AG10803 (cell line): Measurements from ENCODE around the gene RABGAP1L.

Source experiments
- DNase-seq: peaks from one replicate; pipeline ENCODE4 v3.0.0; 2010; ENCODE audit warnings: low read depth
- H3K4me3 ChIP-seq: 2 replicates; pipeline ENCODE4 v1.5.1; 2011; ENCODE audit warnings: mild to moderate bottlenecking, low read length, control low read depth
- CTCF ChIP-seq: conservative IDR thresholded peaks from 2 replicates; pipeline ENCODE4 v1.5.1; 2011; ENCODE audit warnings: mild to moderate bottlenecking, low read length, control low read depth, inconsistent platforms

Gene RABGAP1L

DNA sequence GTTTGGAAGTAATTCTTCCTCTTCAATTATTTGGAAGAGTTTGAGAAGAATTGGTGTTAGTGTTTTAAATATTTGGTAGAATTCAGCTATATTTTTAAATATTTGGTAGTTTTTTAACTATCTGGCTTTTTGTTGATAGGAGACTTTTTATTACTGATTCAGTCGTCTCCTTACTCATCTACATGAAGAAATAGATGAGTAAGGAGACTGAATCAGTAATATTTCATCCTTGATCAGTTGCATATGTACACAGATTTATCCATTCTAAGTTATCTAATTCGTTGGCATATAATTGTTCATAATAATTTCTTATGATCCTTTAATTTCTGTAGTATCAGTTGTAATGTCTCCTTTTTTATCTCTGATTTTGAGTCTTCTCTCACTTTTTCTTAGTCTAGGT, 512.5 kb downstream of the RABGAP1L start:
- no peak overlapping the region for H3K4me3 ChIP-seq
- TF ChIP-seq CTCF = no peak
- DNase-seq = no peak

- no peak for DNase-seq
- H3K4me3 ChIP-seq = no peak overlapping the region
- TF ChIP-seq CTCF = no peak
Measured at GRCh38 chr1:174676856-174677255, 517.5 kb downstream of the RABGAP1L start.

- no peak overlapping the region for H3K4me3 ChIP-seq
- no peak for TF ChIP-seq CTCF
- no peak for DNase-seq
Measured at GRCh38 chr1:174678657-174679056, 519.3 kb downstream of the RABGAP1L start.

- TF ChIP-seq CTCF = no peak
- DNase-seq = no peak
Measured at GRCh38 chr1:174680101-174680500, 520.8 kb downstream of the RABGAP1L start.

DNA sequence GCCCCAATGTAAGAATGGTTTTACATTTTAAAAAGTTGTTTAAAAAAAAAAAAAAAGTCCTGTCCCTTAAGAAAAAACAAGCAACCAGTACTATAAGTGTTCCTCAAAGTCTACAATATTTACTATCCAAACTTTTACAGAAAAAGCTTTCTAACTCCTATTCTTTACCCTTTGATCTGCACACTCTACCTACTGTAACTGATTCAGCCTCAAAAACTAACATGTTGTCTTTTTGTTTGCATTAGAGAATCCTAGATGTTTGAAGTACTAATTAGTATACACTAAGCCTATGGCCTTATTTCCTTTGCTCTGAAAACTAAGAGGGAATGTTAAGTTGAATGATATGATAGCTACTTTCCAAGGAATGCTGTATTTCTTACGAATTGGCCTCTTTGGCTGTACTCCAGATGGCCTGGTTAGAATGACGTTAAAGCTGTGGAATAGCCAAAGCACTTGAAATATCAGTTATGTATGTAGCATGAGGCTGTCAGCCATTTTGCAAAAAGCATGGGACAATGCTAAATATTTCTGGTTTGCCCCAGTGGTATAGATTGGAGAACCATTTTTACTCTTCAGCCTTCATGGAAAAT, 523.2 kb downstream of the RABGAP1L start:
- DNase-seq = peak; percentile 62
- TF ChIP-seq CTCF = no peak
- no peak overlapping the region for H3K4me3 ChIP-seq

More at GRCh38 chr1:174680101-174680500, 520.8 kb downstream of the RABGAP1L start:
- H3K4me3 ChIP-seq = no peak overlapping the region

- no peak for TF ChIP-seq CTCF
- H3K4me3 ChIP-seq = no peak overlapping the region
- no peak for DNase-seq
Measured at GRCh38 chr1:174686213-174686612, 526.9 kb downstream of the RABGAP1L start.

DNA sequence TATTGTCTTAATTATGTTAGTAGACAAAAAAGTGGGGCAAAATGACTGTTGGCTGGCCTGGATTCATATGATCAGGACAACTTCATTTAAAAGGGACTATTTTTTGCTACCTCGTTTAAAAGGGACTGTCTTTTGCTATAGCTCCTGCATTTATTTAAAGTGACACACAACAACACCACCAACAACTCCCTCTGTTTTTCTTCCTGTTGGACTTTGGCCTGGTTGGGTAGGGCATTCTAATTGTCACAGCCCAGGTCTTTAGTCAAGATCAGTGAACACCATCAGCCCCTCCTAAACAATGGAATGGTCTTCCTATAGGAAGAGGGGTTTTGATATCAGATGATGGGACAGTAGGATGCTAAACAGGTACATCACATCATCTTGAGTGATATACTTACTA, 530.2 kb downstream of the RABGAP1L start:
- no peak for DNase-seq
- H3K4me3 ChIP-seq = no peak overlapping the region
- no peak for TF ChIP-seq CTCF
